GM10266 (cell line): Measurements from ENCODE around the gene FAM169A.
"Not testable (repeated sequence)": the region's sequence is repeated elsewhere in the genome, so short reads cannot be mapped to it uniquely, and the experiment has no call there.

ENCODE experiments used
- DNase-seq: peaks from one replicate; pipeline ENCODE4 v3.0.0; 2012; ENCODE audit errors: extremely low spot score
- TF ChIP-seq, protein P1 (sequence below): IDR thresholded peaks from 2 replicates; pipeline ENCODE4 v1.5.1; 2012; ENCODE audit warnings: mild to moderate bottlenecking, low read depth; ENCODE audit not compliant: control insufficient read depth, insufficient read depth; ENCODE audit errors: missing control alignments

The FAM169A gene

DNA sequence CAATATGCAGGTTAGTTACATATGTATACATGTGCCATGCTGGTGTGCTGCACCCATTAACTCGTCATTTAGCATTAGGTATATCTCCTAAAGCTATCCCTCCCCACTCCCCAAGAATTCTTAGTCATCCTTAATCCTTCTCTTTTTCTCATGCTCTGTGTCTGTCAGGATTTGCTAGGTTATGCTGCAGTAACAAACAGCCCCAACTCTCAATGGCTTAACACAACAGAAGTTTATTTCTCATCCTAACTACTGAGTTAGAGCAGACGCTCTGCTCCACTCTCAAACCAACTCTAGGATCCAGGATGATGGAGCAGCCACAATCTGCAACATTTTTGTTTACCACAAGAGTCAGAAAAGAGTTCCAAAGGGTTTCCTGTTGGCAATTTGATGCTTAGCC, 28.2 kb upstream of the FAM169A start:
- no peak for DNase-seq
- TF ChIP-seq, protein P1, sequence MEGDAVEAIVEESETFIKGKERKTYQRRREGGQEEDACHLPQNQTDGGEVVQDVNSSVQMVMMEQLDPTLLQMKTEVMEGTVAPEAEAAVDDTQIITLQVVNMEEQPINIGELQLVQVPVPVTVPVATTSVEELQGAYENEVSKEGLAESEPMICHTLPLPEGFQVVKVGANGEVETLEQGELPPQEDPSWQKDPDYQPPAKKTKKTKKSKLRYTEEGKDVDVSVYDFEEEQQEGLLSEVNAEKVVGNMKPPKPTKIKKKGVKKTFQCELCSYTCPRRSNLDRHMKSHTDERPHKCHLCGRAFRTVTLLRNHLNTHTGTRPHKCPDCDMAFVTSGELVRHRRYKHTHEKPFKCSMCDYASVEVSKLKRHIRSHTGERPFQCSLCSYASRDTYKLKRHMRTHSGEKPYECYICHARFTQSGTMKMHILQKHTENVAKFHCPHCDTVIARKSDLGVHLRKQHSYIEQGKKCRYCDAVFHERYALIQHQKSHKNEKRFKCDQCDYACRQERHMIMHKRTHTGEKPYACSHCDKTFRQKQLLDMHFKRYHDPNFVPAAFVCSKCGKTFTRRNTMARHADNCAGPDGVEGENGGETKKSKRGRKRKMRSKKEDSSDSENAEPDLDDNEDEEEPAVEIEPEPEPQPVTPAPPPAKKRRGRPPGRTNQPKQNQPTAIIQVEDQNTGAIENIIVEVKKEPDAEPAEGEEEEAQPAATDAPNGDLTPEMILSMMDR = no peak

DNA sequence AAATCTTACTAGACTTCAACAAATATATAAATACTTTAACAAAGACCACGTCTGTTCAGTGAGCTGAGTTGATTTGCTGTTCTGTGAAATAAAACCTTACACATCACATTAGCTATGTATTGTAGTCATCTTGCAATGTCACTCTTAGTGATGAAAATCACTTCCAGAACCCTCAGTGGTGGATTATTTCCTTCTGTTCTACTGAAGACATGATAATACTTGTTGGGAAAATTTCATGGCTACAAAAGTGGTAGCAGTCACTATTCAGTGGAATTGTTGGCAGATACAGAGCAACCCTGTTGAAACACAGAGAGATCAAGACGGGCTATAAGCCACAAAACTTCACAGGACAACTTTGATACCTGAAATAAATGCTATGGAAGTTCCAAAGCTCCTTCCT, 26.7 kb upstream of the FAM169A start:
- TF ChIP-seq, protein P1 = no peak
- DNase-seq = no peak

DNA sequence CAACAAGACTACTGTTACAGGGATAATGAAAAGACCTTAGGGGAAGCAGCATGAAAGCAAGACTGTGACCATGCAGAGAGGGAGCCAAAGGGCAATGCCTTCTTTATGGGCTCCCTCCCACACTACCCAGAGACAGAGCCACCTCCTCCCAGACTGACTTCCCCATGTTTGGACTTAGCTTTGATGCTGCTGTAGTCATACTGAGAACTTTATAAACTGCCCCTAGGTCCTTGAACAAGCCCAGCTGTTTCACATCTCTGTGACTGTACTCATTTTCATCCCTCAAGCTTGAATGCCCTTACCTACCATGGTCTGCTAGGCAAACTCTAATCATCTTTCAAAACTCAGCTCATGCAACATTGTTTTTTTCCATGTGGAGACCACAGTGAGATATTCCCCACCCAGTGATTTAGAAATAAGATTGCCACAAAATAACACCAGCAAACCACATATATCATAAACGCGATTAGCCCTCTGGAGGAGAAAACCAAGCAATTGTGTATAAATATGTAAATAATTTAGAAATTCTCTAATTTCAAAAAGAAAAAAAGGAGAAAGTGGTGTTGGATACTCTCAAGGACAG, 23.4 kb upstream of the FAM169A start:
- TF ChIP-seq, protein P1 = no peak

DNA sequence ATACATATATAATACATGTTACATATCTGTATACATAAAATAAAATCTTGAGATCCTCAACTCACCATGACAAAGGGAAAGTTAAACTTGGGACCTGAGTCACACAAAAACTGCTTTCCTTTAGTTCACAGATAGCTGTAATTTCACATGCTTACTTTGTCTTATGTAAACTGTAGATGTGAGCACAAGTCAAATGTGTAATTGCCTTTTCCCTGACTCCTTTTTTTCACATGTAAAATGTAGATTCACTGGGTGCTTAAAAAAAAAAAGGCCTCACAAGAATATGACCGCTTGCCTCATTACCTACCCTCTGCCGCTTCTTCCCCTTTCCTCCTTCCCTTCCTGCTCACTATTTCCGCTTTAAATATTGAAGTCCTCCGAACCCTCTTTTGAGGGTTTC, 21.9 kb upstream of the FAM169A start:
- TF ChIP-seq, protein P1 = no peak
- no peak for DNase-seq

More for the DNA sequence above, 23.4 kb upstream of the FAM169A start:
- no peak for DNase-seq

DNA sequence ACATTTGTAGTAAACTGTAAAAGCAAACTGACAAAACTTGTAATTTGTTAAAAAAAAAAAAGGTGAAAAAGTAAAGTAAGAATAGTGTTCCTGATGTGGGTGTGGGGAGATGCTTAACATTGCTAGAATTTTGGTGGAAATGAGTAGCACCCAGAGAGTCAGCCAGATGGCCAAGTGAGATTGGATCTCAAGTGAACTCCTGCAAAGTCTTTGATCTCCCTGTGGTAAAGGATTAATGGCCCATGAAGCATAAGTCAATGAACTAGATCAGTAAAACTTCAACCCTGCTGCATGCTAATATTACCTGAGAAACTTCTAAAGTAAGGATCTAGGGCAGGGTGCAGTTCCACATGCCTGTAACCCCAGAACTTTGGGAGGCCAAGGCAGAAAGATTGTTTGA, 19.0 kb upstream of the FAM169A start:
- TF ChIP-seq, protein P1 = no peak
- DNase-seq = no peak

DNA sequence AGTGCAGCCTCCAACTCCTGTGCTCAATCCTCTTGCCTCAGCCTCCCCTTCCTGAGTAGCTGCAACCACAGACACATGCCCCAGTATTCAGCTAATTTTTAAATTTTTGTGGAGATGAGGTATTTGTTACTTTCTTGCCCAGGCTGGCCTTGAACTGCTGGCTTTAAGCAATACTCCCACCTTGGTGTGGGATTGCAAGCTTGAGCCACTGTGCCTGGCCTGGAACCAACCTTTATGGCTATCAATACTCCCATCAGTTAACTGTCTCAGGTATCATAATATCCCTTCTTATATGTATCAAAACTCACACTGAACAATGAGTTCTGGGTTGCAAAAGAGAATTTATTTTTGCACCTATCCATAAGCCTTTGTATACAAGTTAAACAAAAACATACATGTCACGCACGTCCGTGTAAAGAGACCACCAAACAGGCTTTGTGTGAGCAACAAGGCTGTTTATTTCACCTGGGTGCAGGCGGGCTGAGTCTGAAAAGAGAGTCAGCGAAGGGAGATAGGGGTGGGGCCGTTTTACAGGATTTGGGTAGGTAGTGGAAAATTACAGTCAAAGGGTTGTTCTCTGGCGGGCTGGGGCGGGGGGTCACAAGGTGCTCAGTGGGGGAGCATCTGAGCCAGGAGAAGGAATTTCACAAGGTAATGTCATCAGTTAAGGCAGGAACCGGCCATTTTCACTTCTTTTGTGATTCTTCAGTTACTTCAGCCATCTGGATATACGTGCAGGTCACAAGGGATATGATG, 16.4 kb upstream of the FAM169A start:
- DNase-seq = not testable (repeated sequence)

DNA sequence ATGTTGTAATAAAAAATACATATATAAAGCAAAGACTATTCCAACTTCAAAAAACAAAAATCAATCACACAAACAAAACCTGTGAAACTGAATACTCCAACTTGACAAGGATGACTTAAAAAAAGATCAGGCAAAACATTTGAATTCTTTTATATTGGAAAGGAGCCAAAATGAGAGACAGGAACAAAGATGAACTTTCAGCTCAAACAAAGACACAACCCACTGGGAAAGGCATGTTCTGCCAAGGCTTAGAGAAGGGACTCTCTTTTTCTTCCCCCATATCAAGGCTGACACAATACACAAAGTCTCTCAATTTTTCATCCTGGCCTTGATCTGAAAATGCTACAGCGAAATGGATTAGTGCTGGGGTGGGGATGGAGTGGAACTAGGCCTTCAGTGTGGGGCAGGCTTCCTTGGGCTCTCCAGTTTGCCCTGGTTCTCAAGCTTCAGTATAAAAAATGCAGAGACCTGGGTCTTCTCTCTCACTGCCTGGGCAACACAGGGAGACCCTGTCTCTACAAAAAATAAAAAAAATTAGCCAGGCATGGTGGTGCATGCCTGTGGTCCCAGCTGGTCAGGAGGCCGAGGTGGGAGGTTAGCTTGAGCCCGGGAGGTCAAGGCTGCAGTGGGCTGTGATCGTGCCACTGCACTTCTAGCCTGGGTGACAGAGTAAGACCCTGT, 11.6 kb upstream of the FAM169A start:
- TF ChIP-seq, protein P1 = no peak
- DNase-seq = no peak
